HG02571 (cell line): Measurements from ENCODE around the gene AADACL4.
"Not testable (repeated sequence)": the region's sequence is repeated elsewhere in the genome, so short reads cannot be mapped to it uniquely, and the experiment has no call there.

ENCODE experiments used
- ATAC-seq: cut with Tn5 transposase; IDR thresholded peaks from one replicate; pipeline ENCODE4 v1.9.1; 2021; ENCODE audit warnings: mild to moderate bottlenecking, moderate library complexity; ENCODE audit not compliant: unreplicated experiment

Gene AADACL4

GRCh38 chr1:12709091-12709491, 65.2 kb downstream of the AADACL4 start:
- ATAC-seq = no peak

DNA sequence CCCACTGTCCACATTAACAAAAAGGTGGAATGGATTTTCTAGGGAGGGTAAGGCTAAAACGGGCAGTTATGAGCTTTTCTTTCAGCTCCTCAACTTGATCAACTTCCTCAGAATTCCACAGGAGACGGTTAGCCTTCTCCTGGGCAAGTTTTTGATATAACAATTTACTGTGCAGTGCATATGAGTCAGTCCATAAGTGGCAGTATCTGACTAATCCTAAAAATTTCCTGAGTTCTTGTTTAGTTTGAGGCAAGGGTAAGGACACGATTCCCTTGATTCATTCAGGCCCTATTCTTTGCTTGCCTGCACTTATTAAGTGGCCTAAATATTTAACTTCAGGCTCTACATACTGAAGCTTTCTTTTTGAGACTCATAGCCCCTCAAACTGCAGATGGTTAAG, 65.8 kb downstream of the AADACL4 start:
- ATAC-seq = no peak

DNA sequence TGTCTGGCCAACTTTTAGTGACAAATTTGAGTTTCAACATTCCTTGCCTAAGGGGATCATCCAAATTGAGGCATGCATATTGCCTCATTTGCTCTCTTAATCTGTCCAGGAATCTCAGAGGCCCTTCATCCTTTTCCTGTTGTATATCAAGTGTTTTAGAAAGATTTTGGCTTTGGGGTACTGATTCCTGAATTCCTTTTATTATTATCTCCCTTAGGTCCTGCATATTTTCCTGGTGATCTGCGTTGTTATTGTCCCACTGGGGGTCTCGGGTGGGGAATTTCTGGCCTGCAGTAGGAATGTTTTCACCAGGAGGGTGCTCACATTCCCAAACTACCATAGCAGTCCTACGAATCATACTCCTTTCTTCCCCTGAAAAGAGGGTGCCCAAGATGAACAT, 67.7 kb downstream of the AADACL4 start:
- no peak for ATAC-seq

GRCh38 chr1:12712076-12712475, 68.2 kb downstream of the AADACL4 start:
- no peak for ATAC-seq

GRCh38 chr1:12712929-12713328, 69.0 kb downstream of the AADACL4 start:
- no peak for ATAC-seq

GRCh38 chr1:12713651-12714050, 69.8 kb downstream of the AADACL4 start:
- not testable (repeated sequence) for ATAC-seq

DNA sequence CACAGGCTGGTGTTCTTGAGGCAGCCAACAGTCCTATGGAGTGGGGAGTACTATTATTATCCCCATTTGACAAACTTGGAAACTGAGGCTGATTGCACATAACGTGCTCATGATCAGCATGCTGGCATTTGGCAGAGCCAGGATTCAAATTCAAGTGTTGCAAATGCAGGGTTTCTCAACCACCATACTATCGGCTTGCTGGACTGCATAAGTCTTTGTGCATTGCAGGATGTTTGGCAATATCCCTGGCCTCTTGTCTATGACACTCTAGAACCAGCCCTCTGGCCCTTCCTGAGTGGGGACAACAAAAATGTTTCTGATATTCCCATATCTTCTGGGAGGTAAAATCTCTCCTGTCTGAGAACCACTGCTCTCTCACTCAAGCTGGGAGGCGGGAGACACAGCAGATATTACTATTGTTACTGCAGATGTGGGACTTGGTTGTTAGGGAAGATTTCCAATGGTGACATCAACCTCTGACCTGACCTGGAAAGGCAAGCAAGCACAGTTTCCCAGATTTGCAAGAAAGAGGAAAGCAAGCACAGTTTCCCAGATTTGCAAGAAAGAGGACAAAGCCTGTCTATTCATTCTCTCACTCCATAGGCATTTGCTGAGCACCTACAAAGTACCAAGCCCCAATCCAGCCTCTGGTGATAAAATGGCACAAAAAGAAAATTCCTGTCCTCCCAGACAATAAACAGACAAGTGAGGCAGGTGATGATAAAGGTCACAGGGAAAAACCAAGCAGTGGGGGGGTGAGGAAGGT, 71.0 kb downstream of the AADACL4 start:
- ATAC-seq = no peak

GRCh38 chr1:12715896-12716437, 72.1 kb downstream of the AADACL4 start, which contains the start of gene AADACL3:
AADACL3 (plus strand) TSS chr1:12716110; CDS start chr1:12716177, 67 bp downstream.
- ATAC-seq = no peak
